GM12801 (cell line): ENCODE results near the gene TBC1D9.

Source experiments
- CTCF ChIP-seq: IDR thresholded peaks from one replicate; pipeline ENCODE4 v1.5.1; 2011; ENCODE audit warnings: control low read depth; ENCODE audit not compliant: insufficient read length; ENCODE audit errors: extremely low read depth

Gene TBC1D9

GRCh38 chr4:140686796-140687195 lies 69.4 kb downstream of the TBC1D9 start:
- no peak for TF ChIP-seq CTCF

- TF ChIP-seq CTCF, result no peak
Observed at GRCh38 chr4:140684314-140684713, 71.9 kb downstream of the TBC1D9 start.

GRCh38 chr4:140681201-140681600 lies 75.0 kb downstream of the TBC1D9 start:
- no peak for TF ChIP-seq CTCF

GRCh38 chr4:140680686-140681085 lies 75.5 kb downstream of the TBC1D9 start:
- no peak for TF ChIP-seq CTCF

- TF ChIP-seq CTCF, result no peak
Observed at GRCh38 chr4:140679576-140679975, 76.6 kb downstream of the TBC1D9 start.

- no peak for TF ChIP-seq CTCF
Observed at GRCh38 chr4:140675599-140676231, 80.5 kb downstream of the TBC1D9 start.

GRCh38 chr4:140673729-140674128 lies 82.5 kb downstream of the TBC1D9 start:
- no peak for TF ChIP-seq CTCF
